ENCODE measurements around the gene PMEL.
"Not testable (repeated sequence)": the region's sequence is repeated elsewhere in the genome, so short reads cannot be mapped to it uniquely, and the experiment has no call there.

The PMEL gene

GRCh38 chr12:55940065-55940732 is 25.6 kb downstream of the PMEL start:
- DNase-seq: peak; percentile 80

DNA sequence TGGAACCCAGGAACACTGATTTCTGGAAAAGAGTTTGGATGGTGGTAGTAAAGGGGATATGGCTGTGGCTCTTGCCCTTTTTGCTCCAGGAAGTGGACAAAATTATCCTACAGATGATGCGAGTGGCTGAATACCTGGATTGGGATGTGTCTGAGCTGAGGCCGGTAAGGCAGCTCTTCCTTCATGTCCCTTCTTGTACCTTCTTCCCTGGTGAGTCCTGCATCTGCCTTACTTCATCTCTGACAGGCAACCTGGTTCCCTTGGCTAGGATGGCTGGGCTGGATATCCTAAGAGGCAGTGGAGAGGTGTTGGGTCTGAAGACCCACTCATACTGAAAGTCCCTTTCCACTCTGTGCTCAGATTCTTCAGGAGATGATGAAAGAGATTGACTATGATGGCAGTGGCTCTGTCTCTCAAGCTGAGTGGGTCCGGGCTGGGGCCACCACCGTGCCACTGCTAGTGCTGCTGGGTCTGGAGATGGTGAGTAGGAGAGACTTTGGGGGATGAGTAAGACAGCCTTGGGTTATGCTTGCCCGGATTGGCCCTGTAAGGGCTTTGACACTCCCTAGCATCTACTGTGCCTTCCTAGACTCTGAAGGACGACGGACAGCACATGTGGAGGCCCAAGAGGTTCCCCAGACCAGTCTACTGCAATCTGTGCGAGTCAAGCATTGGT is 26.9 kb downstream of the PMEL start:
- no peak for DNase-seq

DNA sequence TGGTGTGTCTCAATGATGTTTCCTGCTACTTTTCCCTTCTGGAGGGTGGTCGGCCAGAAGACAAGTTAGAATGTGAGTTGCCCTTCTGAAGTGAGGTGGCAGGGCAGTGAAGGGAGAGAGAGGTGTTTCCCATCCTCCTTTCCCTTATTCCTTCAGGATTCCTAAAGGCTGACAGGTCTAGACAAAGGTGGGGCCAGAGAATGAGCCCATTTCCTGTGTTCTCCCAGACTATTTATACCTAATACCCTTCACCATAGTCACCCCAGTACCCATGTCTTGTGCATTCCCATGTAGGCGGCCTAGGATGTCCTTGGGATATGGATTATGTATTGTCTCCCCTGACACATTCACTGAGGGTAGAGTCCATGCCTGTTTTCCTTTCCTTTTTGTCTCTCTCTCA is 27.9 kb downstream of the PMEL start:
- peak; percentile 28 for DNase-seq

DNA sequence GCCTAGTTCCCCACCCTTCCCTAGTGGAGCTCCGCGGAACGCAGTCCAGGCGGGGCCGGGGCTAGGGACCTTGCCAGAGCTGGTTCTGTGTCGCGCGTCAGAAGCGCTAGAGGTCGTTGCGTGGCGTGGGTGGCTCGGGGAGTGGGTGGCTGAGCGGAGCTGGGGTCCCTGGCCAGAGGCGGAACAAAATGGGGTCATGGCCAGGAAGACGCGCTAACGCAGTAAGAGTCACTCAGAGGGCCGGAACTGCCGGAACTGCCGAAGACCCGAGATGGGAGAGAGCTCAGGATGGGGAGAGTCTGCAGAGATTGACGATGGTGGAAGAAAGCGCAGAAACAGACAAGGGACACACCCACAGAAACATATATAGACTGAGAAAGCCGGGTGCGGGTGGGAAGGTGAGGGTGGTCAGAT is 30.1 kb downstream of the PMEL start:
- no peak for DNase-seq

DNA sequence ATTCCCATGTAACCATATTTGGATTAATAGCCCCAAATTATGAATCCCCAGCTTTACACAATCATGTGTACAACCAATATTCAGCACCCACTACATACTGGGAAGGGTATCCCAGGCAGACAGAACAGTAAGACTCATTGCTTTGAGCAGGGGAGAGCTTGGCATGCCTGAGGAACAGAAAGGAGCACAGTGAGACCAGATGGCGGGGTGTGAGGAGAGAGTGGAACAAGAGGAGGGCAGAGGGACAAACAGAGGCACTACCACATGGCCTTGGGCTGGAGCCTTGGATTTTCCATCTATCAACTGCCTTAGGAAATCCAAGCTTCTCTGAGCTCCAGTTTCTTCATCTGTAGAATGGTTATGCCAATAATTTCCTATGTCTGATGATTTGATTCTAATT is 31.1 kb downstream of the PMEL start:
- no peak for DNase-seq

- DNase-seq: peak; percentile 28
Measured at GRCh38 chr12:55933799-55934742, 31.8 kb downstream of the PMEL start.

GRCh38 chr12:55933169-55933798 is 32.6 kb downstream of the PMEL start:
- DNase-seq: peak; percentile 31

DNA sequence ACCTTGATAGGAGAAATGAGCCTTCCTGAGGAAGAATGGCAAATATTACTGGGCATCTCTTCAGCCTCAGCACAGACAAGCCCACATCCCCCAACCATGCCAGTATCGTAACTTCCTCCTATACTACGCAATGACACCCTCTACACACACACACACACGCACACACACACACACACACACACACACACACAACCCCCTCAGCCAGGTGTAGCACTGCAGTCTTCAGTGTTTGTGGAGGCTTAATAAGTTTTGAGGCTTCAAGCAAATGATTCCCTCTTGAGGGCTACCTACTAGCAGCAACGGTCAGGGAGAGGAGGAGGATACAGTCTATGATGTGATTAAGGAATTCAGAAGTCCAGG is 33.3 kb downstream of the PMEL start:
- DNase-seq: peak; percentile 43

GRCh38 chr12:55931780-55932550 is 33.9 kb downstream of the PMEL start:
- DNase-seq: peak; percentile 50

DNA sequence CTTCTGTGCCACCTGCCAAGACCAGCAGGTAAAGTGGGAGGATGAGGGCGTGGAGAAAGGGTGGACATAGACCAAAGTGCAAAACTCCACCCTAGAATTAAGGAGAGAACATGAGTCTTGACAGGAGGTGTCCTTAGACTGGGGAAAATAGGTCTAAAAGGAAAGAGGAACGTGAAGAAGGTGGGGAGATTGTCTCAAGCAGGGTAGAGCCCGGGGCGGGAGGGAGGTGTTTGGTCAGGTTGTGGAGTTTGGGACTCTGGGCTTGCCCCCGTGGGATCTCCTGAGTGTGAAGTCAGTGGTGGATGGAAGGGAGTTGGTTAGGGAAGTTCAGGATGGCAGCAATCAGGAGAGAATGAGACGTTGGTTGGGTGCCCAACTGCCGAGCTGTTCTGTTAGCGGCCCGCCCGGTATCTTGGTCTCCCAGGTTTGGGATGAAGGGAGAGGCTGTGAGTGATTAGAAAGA is 34.5 kb downstream of the PMEL start:
- DNase-seq: no peak

- DNase-seq: peak; percentile 82
Measured at GRCh38 chr12:55930771-55931316, 35.0 kb downstream of the PMEL start, which contains the start of gene DGKA. TSS of gene DGKA (plus strand) at chr12:55931162. CDS start at chr12:55936504, 5,342 bp downstream.

DNA sequence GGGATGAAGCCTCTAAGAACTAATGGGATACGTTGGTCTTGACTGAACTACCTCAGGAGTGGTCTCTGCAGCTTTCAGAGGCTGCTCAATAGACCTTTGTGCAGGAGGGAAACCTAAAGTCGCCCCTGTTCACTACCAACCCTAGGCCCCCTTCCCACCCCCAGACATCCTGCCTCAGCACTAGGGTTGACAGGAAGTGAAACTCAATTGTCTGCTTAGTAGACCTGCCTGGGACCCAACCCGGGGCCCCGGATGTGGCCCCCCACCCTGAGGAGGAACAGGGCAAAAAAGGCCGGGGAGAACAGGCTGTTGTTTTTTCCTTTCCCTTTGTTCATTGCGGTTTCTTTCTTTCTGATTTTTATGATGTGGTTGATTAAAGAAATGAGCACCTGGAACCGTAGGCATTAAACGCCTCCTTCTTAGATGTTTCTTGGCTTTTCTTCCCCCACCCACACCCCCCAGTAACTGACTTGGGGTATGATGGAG is 36.5 kb downstream of the PMEL start:
- no peak for DNase-seq

- DNase-seq: peak; percentile 73
Measured at GRCh38 chr12:55927588-55928502, 38.0 kb downstream of the PMEL start, which contains the start of gene PYM1. TSS of gene PYM1 (minus strand) at chr12:55927894. CDS start at chr12:55927761, 133 bp downstream.

- peak; percentile 95 for DNase-seq
Measured at GRCh38 chr12:55926738-55927587, 38.9 kb downstream of the PMEL start.

DNA sequence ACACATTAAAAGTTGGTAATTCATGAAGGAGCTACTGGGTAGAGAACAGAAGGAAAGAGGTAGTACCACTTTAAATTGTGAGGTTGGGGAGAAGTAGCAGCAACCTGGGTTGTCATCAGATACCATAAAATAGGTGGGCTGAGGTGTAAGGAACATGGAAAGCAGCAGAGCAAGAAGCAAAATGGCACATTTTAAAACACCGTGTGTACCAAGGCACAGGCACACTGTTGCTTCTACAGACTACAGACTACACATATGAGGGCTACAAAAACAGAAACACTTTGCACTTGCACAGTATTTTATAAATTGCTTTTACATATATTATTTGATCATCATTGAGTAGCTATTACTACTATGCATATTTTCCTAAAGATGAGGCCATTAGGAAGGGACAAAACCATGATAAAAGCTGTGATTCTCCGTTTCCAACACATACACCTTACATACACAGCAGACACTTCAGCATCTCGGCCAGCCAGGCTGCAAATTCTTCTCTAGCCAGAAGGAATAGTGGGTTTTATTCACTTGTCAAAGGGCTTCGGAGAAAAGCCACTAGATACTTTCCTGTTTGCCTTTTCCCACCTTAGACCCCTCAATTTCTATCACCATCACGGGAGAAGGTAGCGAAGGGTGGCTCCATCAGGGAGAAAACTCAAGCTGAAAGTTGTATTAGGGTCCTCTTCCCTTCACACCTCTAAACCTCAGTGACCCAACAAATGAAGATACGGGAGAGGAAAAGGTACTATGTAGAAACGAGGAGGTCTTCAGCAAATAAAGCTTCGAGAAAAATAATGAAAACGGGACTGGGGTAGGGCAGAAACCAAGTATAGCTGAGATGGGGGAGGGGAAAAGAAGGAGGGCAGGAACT is 39.7 kb downstream of the PMEL start:
- no peak for DNase-seq

GRCh38 chr12:55925371-55925770 is 40.5 kb downstream of the PMEL start:
- no peak for DNase-seq

DNA sequence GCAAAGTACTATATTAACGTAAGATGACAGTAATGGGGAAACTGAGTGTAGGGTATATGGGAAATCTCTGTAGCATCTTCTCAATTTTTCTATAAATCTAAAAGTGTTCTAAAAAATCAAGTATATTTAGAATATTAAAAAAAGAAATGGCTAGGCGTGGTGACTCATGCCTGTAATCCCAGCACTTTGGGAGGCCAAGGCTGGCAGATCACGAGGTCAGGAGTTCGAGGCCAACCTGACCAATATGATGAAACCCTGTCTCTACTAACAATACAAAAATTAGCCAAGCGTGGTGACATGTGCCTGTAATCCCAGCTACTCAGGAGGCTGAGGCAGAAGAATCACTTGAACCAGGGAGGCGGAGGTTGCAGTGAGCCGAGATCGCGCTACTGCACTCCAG is 42.2 kb downstream of the PMEL start:
- DNase-seq: not testable (repeated sequence)

DNA sequence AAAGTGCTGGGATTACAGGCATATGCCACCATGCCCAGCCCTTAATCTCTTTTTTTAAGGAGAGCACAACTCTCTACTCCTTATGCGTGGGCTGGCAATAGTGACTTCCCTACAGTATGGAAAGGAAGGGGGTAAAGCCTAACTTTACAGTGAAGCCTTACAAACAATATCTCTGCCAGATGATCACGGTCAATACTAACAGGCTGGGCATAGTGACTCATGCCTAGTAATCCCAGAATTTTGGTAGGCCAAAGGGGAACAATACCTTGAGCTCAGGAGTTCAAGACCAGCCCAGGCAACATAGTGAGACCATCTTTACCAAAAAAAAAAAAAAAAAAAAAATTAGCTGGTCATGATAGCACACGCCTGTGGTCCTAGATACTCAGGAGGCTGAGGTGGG is 43.7 kb downstream of the PMEL start:
- no peak for DNase-seq
